Stimulated activated CD8-positive, alpha-beta memory T cell treated with anti-CD3 and anti-CD28 coated beads, Interleukin-15, amount 100 ng/mL, for 4 hours (primary cell): ENCODE measurements around the gene TNIK.
"Not testable (repeated sequence)": the region's sequence is repeated elsewhere in the genome, so short reads cannot be mapped to it uniquely, and the experiment has no call there.

Experiments used
- DNase-seq, 2 donors: peaks; one replicate each; pipeline ENCODE4 v3.0.0-alpha.2; 2020; ENCODE audit warnings: low read depth in 2 of 2

The TNIK gene

DNA sequence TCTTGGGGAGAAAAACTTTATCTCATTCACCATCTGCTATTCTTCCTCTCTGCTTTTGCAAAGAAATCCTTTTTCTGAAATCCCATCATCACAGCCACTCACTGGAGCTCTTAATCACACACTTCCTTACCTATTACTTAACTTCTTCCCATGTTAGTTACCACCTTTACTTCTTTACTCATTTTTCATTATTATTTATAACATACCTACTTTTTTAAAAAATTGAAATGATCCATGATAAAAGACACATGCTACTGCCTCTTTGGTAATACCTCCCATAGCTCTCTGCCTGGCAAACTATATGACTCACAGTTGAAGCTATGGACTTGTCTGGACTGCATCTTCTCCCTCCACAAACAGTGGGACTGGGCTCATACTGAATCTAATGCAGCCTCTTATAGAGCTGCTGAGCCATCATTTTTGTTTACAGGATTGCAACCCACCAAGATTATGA is 150.3 kb downstream of the TNIK start:
- DNase-seq, result no peak

DNA sequence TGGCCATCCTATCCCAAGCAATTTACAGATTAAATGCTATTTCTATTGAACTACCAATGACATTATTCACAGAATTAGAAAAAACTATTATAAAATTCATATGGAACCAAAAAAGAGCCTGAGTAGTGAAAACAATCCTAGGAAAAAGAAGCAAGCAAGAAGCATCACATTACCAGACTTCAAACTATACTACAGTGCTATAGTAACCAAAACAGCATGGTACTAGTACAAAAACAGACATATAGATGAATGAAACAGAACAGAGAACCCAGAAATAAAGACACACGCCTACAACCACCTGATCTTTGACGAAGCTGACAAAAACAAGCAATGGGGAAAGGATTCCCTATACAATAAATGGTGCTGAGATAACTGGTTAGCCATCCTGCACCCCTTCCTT is 152.2 kb downstream of the TNIK start:
- DNase-seq, result no peak

DNA sequence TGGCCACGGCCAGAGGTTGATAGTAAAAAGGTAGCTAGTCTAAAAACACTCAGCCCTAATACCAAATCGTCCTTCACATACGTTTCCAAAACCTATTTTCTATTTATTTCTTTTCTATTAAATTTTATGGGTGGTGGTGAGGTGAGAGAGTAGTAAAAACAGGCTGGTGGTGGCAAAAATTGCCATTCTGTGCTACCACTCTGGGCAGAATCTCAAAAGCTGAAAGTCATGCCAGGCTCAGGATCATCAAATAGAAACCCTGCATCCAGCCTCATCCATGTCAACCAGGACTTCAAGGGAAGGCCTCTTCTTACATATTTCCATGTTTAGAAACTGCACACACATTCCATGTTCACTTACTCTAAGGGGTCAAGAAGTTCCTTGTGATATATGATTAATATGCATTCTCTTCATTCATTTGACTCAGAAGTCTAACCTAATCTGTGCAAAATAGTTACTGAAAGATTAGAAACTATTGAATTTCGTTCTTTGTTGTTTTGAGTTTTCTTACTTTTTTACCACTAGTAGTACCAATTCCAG is 153.1 kb downstream of the TNIK start:
- no peak for DNase-seq

DNA sequence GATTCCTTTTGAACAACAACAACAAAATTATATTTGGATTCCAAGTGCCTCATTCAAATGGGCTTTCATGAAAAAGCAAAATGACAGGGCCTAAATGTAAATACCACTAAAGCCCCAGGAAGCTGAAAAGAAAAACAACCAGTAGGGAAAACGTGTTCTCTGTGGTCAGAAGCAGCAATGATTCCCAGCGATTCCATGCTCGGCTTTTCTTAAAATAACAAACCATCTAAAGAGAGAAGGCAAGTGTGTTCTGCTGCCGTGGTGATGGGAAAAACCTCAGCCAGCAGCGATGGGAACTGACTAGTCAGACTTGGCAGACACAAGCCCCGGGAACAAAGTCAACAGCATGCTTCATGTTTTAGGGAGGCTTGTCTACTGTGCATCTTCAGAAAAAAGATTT is 153.6 kb downstream of the TNIK start:
- DNase-seq, result no peak

DNA sequence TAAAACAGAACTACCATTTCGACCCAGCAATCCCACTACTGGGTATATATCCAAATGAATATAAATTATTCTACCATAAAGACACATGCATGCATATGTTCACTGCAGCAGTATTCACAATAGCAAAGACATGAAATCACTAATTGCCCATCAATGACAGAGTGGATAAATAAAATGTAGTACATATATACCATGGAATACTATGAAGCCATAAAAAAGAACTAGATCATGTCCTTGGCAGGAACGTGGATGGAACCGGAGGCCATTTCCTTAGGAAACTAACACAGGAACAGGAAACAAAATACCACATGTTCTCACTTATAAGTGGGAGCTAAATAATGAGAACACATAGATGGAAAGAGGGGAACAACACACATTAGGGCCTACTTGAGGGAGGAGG is 154.4 kb downstream of the TNIK start:
- DNase-seq, result not testable (repeated sequence)

DNA sequence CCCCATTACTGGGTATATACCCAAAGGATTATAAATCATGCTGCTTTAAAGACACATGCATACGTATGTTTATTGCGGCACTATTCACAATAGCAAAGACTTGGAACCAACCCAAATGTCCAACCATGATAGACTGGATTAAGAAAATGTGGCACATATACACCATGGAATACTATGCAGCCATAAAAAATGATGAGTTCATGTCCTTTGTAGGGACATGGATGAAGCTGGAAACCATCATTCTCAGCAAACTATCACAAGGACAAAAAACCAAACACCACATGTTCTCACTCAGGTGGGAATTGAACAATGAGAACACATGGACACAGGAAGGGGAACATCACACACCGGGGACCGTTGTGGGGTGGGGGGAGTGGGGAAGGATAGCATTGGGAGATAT is 155.7 kb downstream of the TNIK start:
- not testable (repeated sequence) for DNase-seq

DNA sequence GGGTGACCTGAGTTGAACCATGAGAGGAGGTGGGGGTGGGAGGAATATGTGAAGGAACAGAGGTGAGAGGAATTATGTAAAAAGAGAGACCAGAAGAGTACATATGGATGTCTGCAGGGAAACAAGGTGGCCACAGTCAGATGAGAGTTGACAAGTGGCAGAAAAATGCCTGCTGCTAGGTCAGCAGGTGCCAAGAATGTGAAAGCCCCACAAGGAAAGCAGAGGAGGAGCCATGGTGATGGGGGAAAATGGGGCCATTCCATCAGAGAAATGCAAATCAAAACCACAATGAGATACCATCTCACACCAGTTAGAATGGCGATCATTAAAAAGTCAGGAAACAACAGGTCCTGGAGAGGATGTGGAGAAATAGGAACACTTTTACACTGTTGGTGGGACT is 156.2 kb downstream of the TNIK start:
- DNase-seq, result not testable (repeated sequence)

DNA sequence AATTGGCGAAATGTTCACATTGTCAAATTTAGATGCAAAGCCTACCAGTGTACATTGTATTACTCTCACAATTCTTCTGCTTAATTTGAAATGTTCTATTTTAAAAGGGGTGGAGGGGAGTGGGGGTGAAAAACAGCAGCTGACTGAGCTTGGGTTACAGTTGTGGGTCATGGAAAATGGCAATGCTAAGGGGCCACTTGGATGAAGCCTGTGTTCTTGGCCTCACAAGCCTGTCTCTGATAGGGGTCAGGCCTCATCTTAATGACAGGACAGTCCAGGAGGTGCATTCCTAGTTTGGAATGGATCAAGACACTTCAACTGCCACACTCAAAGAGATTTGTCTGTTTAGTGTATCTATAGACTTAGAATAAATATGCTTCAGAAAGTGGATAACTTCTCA is 158.2 kb downstream of the TNIK start:
- no peak for DNase-seq

DNA sequence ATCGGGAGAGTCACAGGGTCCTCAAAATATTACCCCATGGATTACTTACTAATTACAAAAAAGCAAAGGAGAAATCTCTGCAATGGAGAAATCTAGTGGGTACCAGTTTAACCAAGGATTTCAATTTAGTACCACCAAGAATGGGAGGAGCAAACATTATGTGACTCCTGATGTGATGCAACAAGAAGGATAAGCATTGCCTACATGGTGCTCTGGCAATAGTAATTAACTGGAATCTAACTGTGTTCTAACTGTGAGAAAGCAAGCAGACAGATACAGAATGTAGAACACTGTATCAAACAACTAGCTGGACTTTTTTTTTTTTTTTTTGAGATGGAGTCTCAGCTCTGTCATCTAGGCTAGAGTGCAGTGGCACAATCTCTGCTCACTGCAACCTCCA is 159.2 kb downstream of the TNIK start:
- DNase-seq, result no peak

DNA sequence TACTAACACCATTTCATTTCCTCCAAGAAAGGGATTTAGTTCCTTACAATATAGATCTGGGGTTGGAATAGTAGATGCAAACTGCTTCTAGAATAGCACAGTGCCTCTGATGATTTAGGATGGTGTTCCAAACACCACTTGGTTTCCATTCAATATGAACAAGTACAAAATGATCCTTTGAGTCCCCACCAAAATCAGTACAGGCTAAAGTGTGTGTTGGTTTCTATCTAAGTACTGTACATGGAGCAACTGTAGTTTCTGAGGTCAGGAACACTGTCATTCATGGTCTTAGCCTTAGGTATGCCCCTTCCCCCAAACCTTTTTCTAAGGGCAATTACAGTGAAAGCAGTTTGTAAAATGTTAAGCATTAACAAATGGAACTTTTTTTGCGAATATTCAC is 162.3 kb downstream of the TNIK start:
- DNase-seq, result no peak

DNA sequence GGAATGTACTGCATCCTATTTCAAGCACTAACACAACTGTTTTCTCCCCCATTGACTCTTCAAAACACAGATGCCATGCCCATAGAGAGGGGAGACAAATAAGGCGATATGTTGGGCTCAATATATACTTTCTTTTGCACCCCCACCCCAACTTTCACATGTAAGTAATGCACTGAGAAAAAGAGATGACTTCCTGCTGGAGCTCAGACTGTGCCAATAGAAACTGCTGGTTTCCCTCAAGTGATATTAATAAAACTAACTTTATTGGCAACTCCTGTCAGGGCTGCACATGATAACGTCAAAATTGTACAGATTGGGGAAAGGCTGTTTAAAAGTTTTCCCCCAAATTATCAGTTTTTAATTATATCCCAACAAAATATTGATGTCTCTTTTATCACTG is 163.0 kb downstream of the TNIK start:
- DNase-seq, result no peak

DNA sequence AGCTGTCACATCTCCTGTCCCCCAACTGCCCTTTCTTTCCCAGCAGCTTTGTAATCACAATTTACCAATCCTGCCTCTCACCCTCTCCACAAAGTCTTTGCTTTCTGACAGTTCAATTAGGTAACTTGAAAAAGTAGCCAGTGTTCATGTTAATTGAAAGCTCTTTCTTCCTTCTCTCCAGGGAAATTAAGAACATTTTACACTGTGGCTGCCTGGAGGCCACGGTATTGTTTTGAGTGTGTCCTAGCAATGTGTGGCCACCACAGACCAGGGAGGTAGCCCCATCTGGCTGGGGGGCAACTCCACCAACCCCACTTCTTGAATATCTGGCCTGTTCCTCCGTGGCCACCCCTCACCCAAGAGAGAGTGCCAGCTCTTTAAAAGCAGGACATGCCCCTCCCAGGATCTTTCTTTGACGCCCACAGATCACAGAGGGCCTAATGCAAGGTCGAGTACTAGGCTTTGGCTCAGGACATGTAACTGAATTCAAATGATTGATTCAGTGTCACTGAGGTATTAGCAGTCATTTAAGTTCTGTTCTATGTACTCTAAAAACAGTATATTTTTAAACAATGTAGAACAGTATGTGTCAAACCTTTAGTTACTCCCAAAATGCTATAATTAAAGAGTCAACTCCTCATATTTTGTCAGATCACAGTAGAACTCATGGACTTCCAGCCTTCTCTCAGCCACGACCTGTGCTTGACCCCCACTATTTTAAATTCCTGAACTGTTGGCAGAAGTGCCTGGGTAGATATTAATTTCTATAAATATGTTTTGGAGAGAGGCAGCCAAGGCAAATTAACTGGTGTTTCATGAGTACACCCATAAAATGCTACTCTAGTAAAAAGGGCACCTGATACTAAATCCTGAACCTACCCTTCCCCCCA is 164.5 kb downstream of the TNIK start:
- DNase-seq, result no peak

DNA sequence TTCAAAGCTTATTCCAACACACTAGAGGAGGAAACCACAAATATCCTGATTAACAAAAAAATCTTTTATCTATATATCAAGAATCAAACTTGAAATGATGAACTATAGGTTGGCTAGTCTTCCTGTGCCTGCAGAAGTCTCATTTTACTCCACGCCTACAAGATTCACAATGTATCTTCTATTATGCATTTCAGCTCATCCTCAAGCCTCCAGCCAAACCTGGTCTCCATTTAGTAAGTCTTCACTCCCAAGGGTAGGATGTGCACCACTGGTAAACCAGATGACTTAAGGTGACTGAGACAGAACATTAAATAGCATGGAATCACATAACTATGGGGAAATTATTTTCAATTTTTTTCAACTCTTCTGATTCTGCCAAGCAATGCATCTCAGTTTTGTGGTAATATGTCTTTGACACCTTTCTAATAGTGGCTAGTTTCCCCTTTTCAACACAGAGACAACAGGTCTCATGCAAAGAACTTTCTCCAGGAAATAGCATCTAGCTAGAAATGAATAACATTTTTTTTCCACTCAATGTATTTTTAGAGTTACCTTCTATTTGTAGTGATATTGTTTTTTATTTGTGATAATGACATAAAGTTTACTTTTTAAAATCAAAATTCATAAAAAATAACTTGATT is 166.9 kb downstream of the TNIK start:
- no peak for DNase-seq

DNA sequence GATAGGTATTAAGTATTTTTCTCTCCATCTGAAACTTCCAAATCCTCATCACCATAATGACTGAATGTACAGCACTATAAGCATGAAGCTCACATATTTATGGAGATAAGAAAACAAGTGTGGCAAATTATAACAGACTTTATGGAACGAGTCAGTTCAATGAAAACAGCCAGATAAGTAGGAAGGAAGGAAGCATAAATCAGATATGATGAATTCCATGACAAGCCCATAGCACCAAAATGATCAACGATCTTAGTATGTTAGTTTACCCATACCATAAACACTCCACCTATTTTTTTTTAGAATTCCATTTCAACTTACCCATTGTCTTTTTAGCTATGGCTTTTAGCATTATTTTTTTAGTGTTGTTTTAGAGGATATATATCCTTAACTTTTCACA is 169.5 kb downstream of the TNIK start:
- no peak for DNase-seq

DNA sequence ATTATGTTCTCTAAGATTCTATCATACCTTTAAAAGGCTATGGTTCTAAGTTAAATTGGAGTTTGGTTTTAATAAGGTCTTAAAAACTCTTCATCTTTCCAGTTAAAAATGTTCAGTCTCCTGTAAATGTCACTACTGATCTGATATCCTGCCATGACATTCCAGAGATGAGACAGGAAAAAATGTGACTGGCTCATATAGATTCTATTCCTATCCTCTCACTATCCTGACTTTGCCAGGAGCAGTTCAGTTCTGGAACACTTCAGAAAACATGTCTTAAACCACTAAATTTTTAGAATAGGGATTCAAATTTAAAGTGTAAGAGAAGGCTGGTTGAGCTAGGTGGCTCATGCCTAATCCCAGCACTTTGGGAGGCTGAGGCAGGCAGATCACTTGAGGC is 170.9 kb downstream of the TNIK start:
- DNase-seq, result no peak

DNA sequence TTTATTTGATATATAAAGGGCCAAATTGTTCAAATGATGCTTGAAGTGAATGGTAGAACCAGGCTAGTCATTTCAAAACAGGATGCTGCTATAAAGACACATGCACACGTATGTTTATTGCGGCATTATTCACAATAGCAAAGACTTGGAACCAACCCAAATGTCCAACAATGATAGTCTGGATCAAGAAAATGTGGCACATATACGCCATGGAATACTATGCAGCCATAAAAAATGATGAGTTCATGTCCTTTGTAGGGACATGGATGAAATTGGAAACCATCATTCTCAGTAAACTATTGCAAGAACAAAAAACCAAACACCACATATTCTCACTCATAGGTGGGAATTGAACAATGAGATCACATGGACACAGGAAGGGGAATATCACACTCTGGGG is 172.4 kb downstream of the TNIK start:
- not testable (repeated sequence) for DNase-seq

DNA sequence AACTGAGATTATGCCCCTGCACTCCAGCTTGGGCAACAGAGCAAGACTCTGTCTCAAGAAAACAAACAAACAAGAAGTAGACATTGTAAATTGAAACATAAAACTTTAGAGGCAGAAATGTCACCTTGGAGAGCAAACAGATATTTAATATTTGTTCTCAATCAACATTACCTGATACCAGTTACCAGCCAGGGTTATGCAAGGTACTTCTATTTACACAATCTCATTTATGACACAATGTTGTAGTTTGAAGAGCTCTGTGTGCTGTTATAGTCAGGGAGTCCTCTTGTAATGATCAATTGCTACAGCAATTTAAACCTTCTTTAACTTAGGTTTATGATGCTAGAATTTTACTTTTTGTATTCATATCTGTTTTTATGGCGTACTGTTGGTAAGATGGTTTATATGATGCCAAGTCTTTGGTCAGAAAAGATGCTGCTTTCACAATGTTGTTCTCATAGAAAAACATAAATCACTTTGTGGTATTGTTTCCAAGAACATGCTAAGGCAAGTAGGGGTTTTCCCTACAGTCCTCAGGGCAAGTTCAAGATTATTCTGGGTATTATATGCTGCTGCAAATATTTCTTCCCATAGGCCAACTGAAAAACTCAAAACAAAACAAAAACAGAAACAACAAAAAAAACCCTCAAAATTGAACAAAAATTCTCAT is 173.5 kb downstream of the TNIK start:
- no peak for DNase-seq

DNA sequence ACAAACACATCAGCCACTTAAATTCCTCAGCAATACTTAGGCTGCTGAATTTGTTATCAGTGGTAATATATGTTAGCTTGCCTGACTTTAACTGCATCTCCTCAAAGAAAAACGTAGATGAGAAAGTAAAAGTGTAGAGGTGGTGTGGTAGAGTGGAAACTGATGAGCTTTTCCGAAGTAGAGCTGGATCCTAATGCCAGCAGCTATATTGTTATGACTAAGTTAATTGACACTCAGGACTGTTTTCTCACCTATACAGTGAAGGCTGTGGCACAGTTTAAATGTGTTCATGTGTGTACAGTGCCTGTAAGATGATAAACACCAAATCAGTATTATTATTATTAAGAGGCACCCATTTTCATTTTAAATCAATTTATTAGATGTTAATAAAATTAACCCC is 174.9 kb downstream of the TNIK start:
- DNase-seq, result no peak

DNA sequence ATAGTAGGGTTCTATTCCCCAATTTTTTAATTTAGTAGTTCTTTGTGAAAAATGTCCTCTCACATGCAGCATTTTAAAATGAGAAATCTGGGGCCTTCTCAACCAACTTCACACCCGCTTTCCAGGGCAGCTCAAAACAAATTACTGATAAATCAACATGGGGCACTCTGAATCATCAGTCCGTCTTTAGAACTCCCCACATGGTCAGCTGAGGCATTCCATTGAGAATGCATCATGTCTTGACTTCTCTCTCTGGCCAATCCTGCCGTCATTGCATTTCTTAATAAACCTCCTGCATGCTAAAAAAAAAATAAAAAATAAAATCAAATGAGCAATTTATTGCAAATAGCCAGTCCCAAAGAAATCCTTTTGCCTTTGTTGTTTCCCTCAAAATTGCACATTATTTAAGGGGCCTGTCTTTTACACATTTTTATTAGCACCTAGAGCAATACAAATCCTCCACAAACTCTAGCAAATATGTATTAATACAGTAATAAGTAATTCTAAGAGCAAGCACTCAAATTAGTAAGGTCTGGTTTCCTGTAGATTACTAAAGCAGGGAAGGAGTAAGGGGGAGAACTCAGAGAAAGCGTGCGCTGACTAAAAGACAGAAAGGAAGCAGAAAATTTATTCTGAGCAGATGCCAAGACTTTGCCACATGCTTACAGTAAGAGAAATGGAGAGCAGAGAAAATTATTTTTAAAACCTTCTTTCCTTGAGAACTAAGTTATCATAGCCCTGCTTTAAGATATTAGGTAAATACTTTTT is 175.7 kb downstream of the TNIK start:
- DNase-seq, result no peak

DNA sequence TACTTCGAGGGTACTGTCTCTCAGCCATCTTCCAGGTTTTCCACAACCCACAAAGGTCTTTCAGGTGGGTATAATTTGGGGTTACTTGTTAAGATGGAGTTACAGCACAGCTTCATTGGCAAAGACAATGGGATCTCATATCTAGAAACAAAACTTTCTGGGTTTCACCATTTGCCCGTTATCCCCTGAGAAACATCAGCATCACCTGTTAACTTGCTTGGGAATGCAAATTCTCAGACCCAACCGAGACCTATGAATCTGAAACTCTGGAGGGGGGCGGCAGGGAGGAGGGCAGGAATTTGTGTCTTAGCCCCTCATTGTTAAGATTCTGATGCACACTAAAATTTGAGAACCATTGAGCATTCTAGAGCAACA is 176.4 kb downstream of the TNIK start:
- no peak for DNase-seq

DNA sequence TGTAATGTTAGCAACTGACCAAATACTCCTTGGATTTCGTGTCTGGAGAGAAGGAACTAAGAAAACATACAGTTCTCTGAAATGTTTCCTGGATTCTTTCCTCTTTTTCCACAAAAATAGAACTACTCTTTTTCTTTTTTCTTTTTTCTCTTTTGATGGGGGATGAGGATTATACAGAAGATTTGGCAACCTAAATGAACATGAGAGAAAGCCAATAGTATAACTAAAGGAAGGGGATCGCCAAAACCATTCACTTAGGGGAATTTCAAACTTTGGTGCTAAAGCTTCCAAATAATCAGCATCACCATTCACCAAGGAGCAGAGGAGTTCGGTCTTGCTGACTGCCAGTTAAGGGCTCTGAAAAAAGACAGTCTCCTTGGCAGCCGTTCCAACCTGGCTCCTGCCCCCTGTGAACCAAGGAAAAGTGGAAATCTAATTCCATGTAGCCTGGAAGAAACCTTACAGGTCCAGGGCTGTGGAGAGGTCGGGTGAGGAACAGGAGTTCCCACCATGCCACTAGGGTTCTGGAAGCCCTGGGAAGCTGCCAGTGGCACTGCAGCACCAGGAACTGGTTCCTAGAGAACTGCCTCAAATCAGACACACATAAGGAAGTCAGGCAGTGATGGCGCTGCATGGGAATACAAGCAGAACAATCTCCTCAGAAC is 176.9 kb downstream of the TNIK start:
- DNase-seq, result no peak
